ENCODE data around the gene HS1BP3. TPM values are rescaled to one million over a fixed set of nuclear protein-coding genes. Genes with fewer than 3 reads are reported as not detected.

Gene HS1BP3
- total and polyA plus RNA-seq, 2 of the 13 experiments (the other 11 are each of a cell fraction or from before 2014, with no cell fraction given): 15.2 to 22.0 TPM

DNA sequence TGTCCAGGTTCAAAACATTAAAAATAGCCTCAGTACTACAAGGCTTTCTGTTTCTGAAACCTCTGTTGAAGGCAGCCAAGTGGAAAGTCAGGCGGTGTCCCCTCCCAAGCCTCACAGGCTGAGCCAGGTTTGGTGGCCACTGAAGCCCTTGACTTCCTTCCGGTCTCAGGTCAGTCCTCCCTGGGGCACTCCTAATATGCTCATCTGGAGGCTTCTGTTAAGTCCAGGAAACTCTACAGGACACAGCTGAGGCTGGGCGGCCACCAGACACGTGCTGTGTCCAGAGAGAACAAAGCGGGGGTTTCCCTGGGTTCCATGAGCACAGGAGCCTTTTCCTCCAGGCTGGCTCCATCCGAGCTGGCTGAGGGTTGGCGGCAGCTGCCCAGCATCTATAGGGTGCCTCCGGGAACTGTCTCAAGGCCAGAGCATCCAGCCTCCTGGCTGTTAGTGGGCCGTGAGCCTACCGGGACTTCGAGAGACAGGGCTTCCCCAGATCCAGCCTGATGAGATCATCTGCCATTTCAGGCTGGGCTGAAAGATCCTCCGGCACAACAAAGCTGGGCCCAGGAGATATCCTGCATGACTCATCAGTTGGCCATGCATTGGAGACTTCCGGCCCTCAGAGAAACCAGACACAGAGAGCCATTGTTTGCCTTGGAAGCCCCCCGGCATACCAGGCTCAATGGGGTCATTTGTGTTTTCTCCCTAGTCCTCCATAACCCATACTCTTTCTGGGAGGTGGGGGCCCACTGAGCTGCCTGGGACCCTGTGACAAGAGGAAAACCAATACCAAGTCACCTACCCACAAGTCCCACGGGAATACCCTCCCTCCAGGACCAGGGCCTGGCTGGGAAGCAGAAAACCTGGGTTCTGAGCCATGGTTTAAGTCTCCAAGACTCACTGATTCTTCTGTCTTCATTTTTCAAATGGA, 71.7 kb downstream of the HS1BP3 start (continued):
- TF ChIP-seq NR2F2 (IDR thresholded peaks at IDR 0.05; ENCODE audit: borderline replicate concordance, low read depth) (no peak), PTBP1 (IDR thresholded peaks at IDR 0.05; ENCODE audit: low read depth, low read length, poor library complexity, severe bottlenecking) (no peak), STAG1 (CRISPR knock-in tag; IDR thresholded peaks at IDR 0.05) (peak; percentile 51), ZNF776 (CRISPR knock-in tag; IDR thresholded peaks at IDR 0.05) (0 out of 2 replicates have a peak, but pooled peaks have one; percentile 26), TP53 (CRISPR knock-in tag; conservative IDR thresholded peaks at IDR 0.05) (peak; percentile 29), ZNF839 (CRISPR knock-in tag; IDR thresholded peaks at IDR 0.05; ENCODE audit: borderline replicate concordance) (no peak), ZNF296 (CRISPR knock-in tag; conservative IDR thresholded peaks at IDR 0.05) (peak; percentile 73; the same call in 1 of the 2 replicates), SRSF4 (IDR thresholded peaks at IDR 0.05; ENCODE audit: low read depth, low read length, poor library complexity, severe bottlenecking) (no peak), ZNF180 (CRISPR knock-in tag; IDR thresholded peaks at IDR 0.05; ENCODE audit: borderline replicate concordance, low read depth) (no peak), EZH2 (conservative IDR thresholded peaks at IDR 0.05; ENCODE audit: low read depth, low read length) (no peak)
- TF ChIP-seq, protein P1, sequence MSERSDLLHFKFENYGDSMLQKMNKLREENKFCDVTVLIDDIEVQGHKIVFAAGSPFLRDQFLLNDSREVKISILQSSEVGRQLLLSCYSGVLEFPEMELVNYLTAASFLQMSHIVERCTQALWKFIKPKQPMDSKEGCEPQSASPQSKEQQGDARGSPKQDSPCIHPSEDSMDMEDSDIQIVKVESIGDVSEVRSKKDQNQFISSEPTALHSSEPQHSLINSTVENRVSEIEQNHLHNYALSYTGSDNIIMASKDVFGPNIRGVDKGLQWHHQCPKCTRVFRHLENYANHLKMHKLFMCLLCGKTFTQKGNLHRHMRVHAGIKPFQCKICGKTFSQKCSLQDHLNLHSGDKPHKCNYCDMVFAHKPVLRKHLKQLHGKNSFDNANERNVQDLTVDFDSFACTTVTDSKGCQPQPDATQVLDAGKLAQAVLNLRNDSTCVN (CRISPR knock-in tag; IDR thresholded peaks at IDR 0.05; ENCODE audit: borderline replicate concordance): peak; percentile 84
- TF ChIP-seq, protein P2, sequence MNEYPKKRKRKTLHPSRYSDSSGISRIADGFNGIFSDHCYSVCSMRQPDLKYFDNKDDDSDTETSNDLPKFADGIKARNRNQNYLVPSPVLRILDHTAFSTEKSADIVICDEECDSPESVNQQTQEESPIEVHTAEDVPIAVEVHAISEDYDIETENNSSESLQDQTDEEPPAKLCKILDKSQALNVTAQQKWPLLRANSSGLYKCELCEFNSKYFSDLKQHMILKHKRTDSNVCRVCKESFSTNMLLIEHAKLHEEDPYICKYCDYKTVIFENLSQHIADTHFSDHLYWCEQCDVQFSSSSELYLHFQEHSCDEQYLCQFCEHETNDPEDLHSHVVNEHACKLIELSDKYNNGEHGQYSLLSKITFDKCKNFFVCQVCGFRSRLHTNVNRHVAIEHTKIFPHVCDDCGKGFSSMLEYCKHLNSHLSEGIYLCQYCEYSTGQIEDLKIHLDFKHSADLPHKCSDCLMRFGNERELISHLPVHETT (CRISPR knock-in tag; conservative IDR thresholded peaks at IDR 0.05): 0 out of 2 replicates have a peak, but pooled peaks have one; percentile 67
- TF ChIP-seq, protein P3, sequence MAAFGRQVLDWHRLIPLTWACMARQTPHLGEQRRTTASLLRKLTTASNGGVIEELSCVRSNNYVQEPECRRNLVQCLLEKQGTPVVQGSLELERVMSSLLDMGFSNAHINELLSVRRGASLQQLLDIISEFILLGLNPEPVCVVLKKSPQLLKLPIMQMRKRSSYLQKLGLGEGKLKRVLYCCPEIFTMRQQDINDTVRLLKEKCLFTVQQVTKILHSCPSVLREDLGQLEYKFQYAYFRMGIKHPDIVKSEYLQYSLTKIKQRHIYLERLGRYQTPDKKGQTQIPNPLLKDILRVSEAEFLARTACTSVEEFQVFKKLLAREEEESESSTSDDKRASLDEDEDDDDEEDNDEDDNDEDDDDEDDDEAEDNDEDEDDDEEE (CRISPR knock-in tag; IDR thresholded peaks at IDR 0.05): peak; percentile 84; the same call in 1 of the 2 replicates
- TF ChIP-seq, protein P4, sequence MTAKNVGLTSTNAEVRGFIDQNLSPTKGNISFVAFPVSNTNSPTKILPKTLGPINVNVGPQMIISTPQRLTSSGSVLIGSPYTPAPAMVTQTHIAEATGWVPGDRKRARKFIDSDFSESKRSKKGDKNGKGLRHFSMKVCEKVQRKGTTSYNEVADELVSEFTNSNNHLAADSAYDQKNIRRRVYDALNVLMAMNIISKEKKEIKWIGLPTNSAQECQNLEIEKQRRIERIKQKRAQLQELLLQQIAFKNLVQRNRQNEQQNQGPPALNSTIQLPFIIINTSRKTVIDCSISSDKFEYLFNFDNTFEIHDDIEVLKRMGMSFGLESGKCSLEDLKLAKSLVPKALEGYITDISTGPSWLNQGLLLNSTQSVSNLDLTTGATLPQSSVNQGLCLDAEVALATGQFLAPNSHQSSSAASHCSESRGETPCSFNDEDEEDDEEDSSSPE (CRISPR knock-in tag; IDR thresholded peaks at IDR 0.05): peak; percentile 69

All from HepG2 (cell line).